Measurements from ENCODE around the gene PDE8B. TPM values are rescaled to one million over a fixed set of nuclear protein-coding genes. Genes with fewer than 3 reads are reported as not detected.

PDE8B gene
- total RNA-seq, 1 donor from 2014 or later = 0.18 TPM

- Histone ChIP-seq H2AFZ (ENCODE audit: low read depth, low read length) (no peak overlapping the region), H3K36me3 (ENCODE audit: insufficient read depth, low read length) (no peaks in the 10 kb centered on the region), H3K9me3 (ENCODE audit: insufficient read depth, low read depth, low read length) (no peaks in the 10 kb centered on the region), H3K27me3 (ENCODE audit: insufficient read depth, low read length) (no peaks in the 10 kb centered on the region), H3K79me2 (ENCODE audit: insufficient read depth, low read length) (no peaks in the 10 kb centered on the region), H4K20me1 (ENCODE audit: insufficient read depth, low read length) (no peaks in the 10 kb centered on the region), H3K9ac (ENCODE audit: low read length) (no peak overlapping the region), H3K4me1 (ENCODE audit: insufficient read depth, low read length) (peaks cover 15% of the 10 kb centered on the region), H3K27ac (ENCODE audit: low read depth, low read length) (no peak overlapping the region), H3K4me3 (ENCODE audit: insufficient read depth, low read depth, low read length) (no peak overlapping the region), H3K4me2 (ENCODE audit: low read length) (no peak overlapping the region)
- DNase-seq (ENCODE audit: low read depth) (no peak), FAIRE-seq (no peak)
- H3K27ac Mint-ChIP-seq (ENCODE audit: unreplicated experiment) = no peak overlapping the region
- H3K4me1 Mint-ChIP-seq (ENCODE audit: low read depth, unreplicated experiment) = peaks cover 10% of the 10 kb centered on the region
- H3K4me3 Mint-ChIP-seq (ENCODE audit: unreplicated experiment) = no peak overlapping the region
- no peaks in the 10 kb centered on the region for H3K36me3 Mint-ChIP-seq (ENCODE audit: low read depth, unreplicated experiment)
- H3K9me3 Mint-ChIP-seq (ENCODE audit: unreplicated experiment) = no peaks in the 10 kb centered on the region
- H3K27me3 Mint-ChIP-seq (ENCODE audit: low read depth, unreplicated experiment) = peaks cover 4% of the 10 kb centered on the region
- TF ChIP-seq, protein P1, sequence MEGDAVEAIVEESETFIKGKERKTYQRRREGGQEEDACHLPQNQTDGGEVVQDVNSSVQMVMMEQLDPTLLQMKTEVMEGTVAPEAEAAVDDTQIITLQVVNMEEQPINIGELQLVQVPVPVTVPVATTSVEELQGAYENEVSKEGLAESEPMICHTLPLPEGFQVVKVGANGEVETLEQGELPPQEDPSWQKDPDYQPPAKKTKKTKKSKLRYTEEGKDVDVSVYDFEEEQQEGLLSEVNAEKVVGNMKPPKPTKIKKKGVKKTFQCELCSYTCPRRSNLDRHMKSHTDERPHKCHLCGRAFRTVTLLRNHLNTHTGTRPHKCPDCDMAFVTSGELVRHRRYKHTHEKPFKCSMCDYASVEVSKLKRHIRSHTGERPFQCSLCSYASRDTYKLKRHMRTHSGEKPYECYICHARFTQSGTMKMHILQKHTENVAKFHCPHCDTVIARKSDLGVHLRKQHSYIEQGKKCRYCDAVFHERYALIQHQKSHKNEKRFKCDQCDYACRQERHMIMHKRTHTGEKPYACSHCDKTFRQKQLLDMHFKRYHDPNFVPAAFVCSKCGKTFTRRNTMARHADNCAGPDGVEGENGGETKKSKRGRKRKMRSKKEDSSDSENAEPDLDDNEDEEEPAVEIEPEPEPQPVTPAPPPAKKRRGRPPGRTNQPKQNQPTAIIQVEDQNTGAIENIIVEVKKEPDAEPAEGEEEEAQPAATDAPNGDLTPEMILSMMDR (IDR thresholded peaks at IDR 0.05; ENCODE audit: insufficient read depth, low read depth, low read length) = no peak
- no peak for TF ChIP-seq EZH2 (IDR thresholded peaks at IDR 0.05; ENCODE audit: insufficient read depth, low read length)
Measured at GRCh38 chr5:77171141-77171910, 39.2 kb upstream of the PDE8B start.

GRCh38 chr5:77172713-77173328 lies 37.7 kb upstream of the PDE8B start:
- H3K9ac ChIP-seq (ENCODE audit: low read length) = no peak overlapping the region
- H3K36me3 ChIP-seq (ENCODE audit: insufficient read depth, low read length) = no peaks in the 10 kb centered on the region
- Mint-ChIP-seq H3K4me1 (ENCODE audit: low read depth, unreplicated experiment) (peaks cover 4% of the 10 kb centered on the region), H3K36me3 (ENCODE audit: low read depth, unreplicated experiment) (no peaks in the 10 kb centered on the region), H3K27ac (ENCODE audit: unreplicated experiment) (no peak overlapping the region), H3K4me3 (ENCODE audit: unreplicated experiment) (no peak overlapping the region), H3K27me3 (ENCODE audit: low read depth, unreplicated experiment) (peaks cover 4% of the 10 kb centered on the region), H3K9me3 (ENCODE audit: unreplicated experiment) (no peaks in the 10 kb centered on the region)
- no peak overlapping the region for H3K4me2 ChIP-seq (ENCODE audit: low read length)
- H3K4me3 ChIP-seq (ENCODE audit: insufficient read depth, low read depth, low read length) = no peak overlapping the region
- TF ChIP-seq, protein P1 (IDR thresholded peaks at IDR 0.05; ENCODE audit: insufficient read depth, low read depth, low read length) = no peak
- H3K27ac ChIP-seq (ENCODE audit: low read depth, low read length) = no peak overlapping the region
- no peak overlapping the region for H2AFZ ChIP-seq (ENCODE audit: low read depth, low read length)
- FAIRE-seq = no peak
- H4K20me1 ChIP-seq (ENCODE audit: insufficient read depth, low read length) = no peaks in the 10 kb centered on the region
- DNase-seq (ENCODE audit: low read depth) = no peak
- no peaks in the 10 kb centered on the region for H3K79me2 ChIP-seq (ENCODE audit: insufficient read depth, low read length)
- H3K9me3 ChIP-seq (ENCODE audit: insufficient read depth, low read depth, low read length) = no peaks in the 10 kb centered on the region
- H3K27me3 ChIP-seq (ENCODE audit: insufficient read depth, low read length) = no peaks in the 10 kb centered on the region
- peaks cover 10% of the 10 kb centered on the region for H3K4me1 ChIP-seq (ENCODE audit: insufficient read depth, low read length)

- FAIRE-seq = no peak
Measured at GRCh38 chr5:77174526-77174925, 36.0 kb upstream of the PDE8B start.

More at GRCh38 chr5:77174526-77174925, 36.0 kb upstream of the PDE8B start:
- no peak for DNase-seq (ENCODE audit: low read depth)
- no peak for TF ChIP-seq EZH2 (IDR thresholded peaks at IDR 0.05; ENCODE audit: insufficient read depth, low read length)
- TF ChIP-seq, protein P1 (IDR thresholded peaks at IDR 0.05; ENCODE audit: insufficient read depth, low read depth, low read length) = no peak
- Histone ChIP-seq H3K4me3 (ENCODE audit: insufficient read depth, low read depth, low read length) (no peak overlapping the region), H3K36me3 (ENCODE audit: insufficient read depth, low read length) (no peaks in the 10 kb centered on the region), H3K27me3 (ENCODE audit: insufficient read depth, low read length) (peaks cover 7% of the 10 kb centered on the region), H3K9me3 (ENCODE audit: insufficient read depth, low read depth, low read length) (no peaks in the 10 kb centered on the region), H3K27ac (ENCODE audit: low read depth, low read length) (no peak overlapping the region), H3K9ac (ENCODE audit: low read length) (no peak overlapping the region), H2AFZ (ENCODE audit: low read depth, low read length) (no peak overlapping the region), H3K4me2 (ENCODE audit: low read length) (no peak overlapping the region), H3K79me2 (ENCODE audit: insufficient read depth, low read length) (no peaks in the 10 kb centered on the region), H3K4me1 (ENCODE audit: insufficient read depth, low read length) (no peaks in the 10 kb centered on the region), H4K20me1 (ENCODE audit: insufficient read depth, low read length) (no peaks in the 10 kb centered on the region)
- no peak overlapping the region for H3K4me3 Mint-ChIP-seq (ENCODE audit: unreplicated experiment)
- no peak overlapping the region for H3K27ac Mint-ChIP-seq (ENCODE audit: unreplicated experiment)
- H3K27me3 Mint-ChIP-seq (ENCODE audit: low read depth, unreplicated experiment) = peaks cover 4% of the 10 kb centered on the region
- H3K4me1 Mint-ChIP-seq (ENCODE audit: low read depth, unreplicated experiment) = no peaks in the 10 kb centered on the region
- no peaks in the 10 kb centered on the region for H3K9me3 Mint-ChIP-seq (ENCODE audit: unreplicated experiment)
- H3K36me3 Mint-ChIP-seq (ENCODE audit: low read depth, unreplicated experiment) = no peaks in the 10 kb centered on the region
